GM23248 (cell line): ENCODE results near the gene EZH2. TPM values are rescaled to one million over a fixed set of nuclear protein-coding genes. Genes with fewer than 3 reads are reported as not detected.

Experiments used
- DNase-seq: peaks from one replicate; pipeline ENCODE4 v3.0.0-alpha.2; 2015
- H2AFZ ChIP-seq: fragments of 200-600 bp; sonication (generic); 2 replicates; pipeline ENCODE4 v1.6.1; 2016; ENCODE audit warnings: antibody characterized with exemption
- H3F3A ChIP-seq: fragments of 200-600 bp; sonication (generic); 2 replicates; pipeline ENCODE4 v1.6.1; 2016; ENCODE audit warnings: mild to moderate bottlenecking, antibody characterized with exemption, mixed run types; ENCODE audit not compliant: insufficient read depth
- H3K27ac ChIP-seq: fragments of 200-600 bp; sonication (generic); 2 replicates; pipeline ENCODE4 v1.5.1; 2016; ENCODE audit warnings: mild to moderate bottlenecking
- H3K27me3 ChIP-seq: fragments of 200-600 bp; sonication (generic); replicated peaks from 2 replicates; pipeline ENCODE4 v1.6.1; 2016; ENCODE audit warnings: mild to moderate bottlenecking; ENCODE audit not compliant: insufficient read depth
- H3K36me3 ChIP-seq: fragments of 200-600 bp; sonication (generic); 2 replicates; pipeline ENCODE4 v1.6.1; 2016; ENCODE audit warnings: low read depth, mild to moderate bottlenecking
- H3K4me1 ChIP-seq: fragments of 200-600 bp; sonication (generic); 2 replicates; pipeline ENCODE4 v1.6.1; 2016; ENCODE audit warnings: mild to moderate bottlenecking; ENCODE audit not compliant: insufficient read depth
- H3K4me2 ChIP-seq: fragments of 200-600 bp; sonication (generic); one replicate; pipeline ENCODE4 v1.6.1; 2016; ENCODE audit warnings: mild to moderate bottlenecking; ENCODE audit not compliant: unreplicated experiment
- H3K4me3 ChIP-seq: fragments of 200-600 bp; sonication (generic); 2 replicates; pipeline ENCODE4 v1.5.1; 2016; ENCODE audit warnings: mild to moderate bottlenecking
- H3K79me2 ChIP-seq: fragments of 200-600 bp; sonication (generic); 2 replicates; pipeline ENCODE4 v1.6.1; 2016; ENCODE audit warnings: mild to moderate bottlenecking; ENCODE audit not compliant: insufficient read depth
- H3K9ac ChIP-seq: fragments of 200-600 bp; sonication (generic); 2 replicates; pipeline ENCODE4 v1.6.1; 2016; ENCODE audit warnings: mild to moderate bottlenecking
- H3K9me2 ChIP-seq: fragments of 200-600 bp; sonication (generic); 2 replicates; pipeline ENCODE4 v1.6.1; 2016; ENCODE audit warnings: mixed run types, mild to moderate bottlenecking, moderate library complexity; ENCODE audit not compliant: insufficient read depth
- H3K9me3 ChIP-seq: fragments of 200-600 bp; sonication (generic); one replicate; pipeline ENCODE4 v1.6.1; 2017; ENCODE audit warnings: low read depth
- H4K20me1 ChIP-seq: fragments of 200-600 bp; sonication (generic); 2 replicates; pipeline ENCODE4 v1.6.0; 2016; ENCODE audit not compliant: insufficient read depth
- EZH2 ChIP-seq: fragments of 200-600 bp; sonication (generic); IDR thresholded peaks from 2 replicates; pipeline ENCODE4 v1.6.1; 2018; ENCODE audit warnings: antibody characterized with exemption, mild to moderate bottlenecking; ENCODE audit not compliant: insufficient read depth, poor library complexity, severe bottlenecking
- EZH2phosphoT487 ChIP-seq: fragments of 200-600 bp; sonication (generic); IDR thresholded peaks from 2 replicates; pipeline ENCODE4 v1.6.1; 2018; ENCODE audit warnings: antibody characterized with exemption, moderate library complexity, mild to moderate bottlenecking, low read depth; ENCODE audit not compliant: insufficient read depth
- WGBS, 2 experiments: methylation state at CpG; one replicate each; pipeline ENCODE4 v1.1.6; 2015 to 2017; ENCODE audit warnings: low lambda C conversion rate in 2 of 2, low coverage in 1 of 2; ENCODE audit errors: missing lambda C conversion rate in 2 of 2; 5-methylcytosine and 5-hydroxymethylcytosine counted together
- in situ Hi-C: fragments of 300-500 bp; cut with MboI; formaldehyde crosslinking; loops from 2 replicates; pipeline ENCODE4 v1.15.0; 2020
- polyA plus RNA-seq: library from polyadenylated mRNA; unstranded; fragments of >200 nt; fragmentation: Nextera tagmentation; extraction: Ambion mirVana; gene quantifications from 2 replicates; pipeline ENCODE4 v1.2.1, GENCODE V29; 2016
- total RNA-seq: library from RNA; depleted of rRNA; stranded (reverse); fragments of >200 nt; shearing (Covaris generic); gene quantifications from 2 replicates; pipeline ENCODE4 v1.2.3, GENCODE V29; 2014

EZH2 gene
- total and polyA plus RNA-seq, 2 experiments from 2014 or later, result 7.6 to 9.6 TPM

GRCh38 chr7:148927123-148928045 is 43.3 kb upstream of the EZH2 start:
- TF ChIP-seq EZH2phosphoT487, result no peak
- WGBS, 2 experiments, result 9 to 11% methylated on average over 10 of the region's 10 CpGs
- no peaks in the 10 kb centered on the region for H3K79me2 ChIP-seq
- no peaks in the 10 kb centered on the region for H3K36me3 ChIP-seq
- no peak overlapping the region for H3K27ac ChIP-seq
- no peak for DNase-seq
- H3K9me2 ChIP-seq, result no peaks in the 10 kb centered on the region
- H3K4me3 ChIP-seq, result no peak overlapping the region
- H4K20me1 ChIP-seq, result no peaks in the 10 kb centered on the region
- H3K27me3 ChIP-seq, result no peaks in the 10 kb centered on the region
- no peaks in the 10 kb centered on the region for H3K4me1 ChIP-seq
- in situ Hi-C loops, result no loop called here
- no peak overlapping the region for H3K9ac ChIP-seq
- H2AFZ ChIP-seq, result no peak overlapping the region
- no peaks in the 10 kb centered on the region for H3F3A ChIP-seq
- no peak overlapping the region for H3K4me2 ChIP-seq
- H3K9me3 ChIP-seq, result no peaks in the 10 kb centered on the region

DNA sequence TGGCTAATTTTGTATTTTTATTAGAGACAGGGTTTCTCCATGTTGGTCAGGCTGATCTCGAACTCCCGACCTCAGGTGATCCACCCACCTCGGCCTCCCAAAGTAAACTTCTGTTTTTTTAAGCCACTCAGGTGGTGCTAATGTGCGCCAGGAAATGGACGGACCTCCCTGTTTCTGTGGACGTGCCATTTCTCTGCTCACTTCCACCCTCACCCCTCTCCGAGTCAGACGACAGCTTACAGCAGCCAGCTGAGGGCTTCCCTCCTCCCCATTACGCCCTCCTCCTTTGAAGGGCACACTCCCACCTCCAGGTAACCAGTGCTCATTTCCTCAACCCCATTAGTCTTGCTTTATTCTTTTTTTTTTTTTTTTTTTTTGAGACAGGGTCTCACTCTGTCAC is 41.7 kb upstream of the EZH2 start:
- in situ Hi-C loops, result no loop called here
- TF ChIP-seq EZH2, result no peak
- TF ChIP-seq EZH2phosphoT487, result no peak
- H3K9me3 ChIP-seq, result no peaks in the 10 kb centered on the region
- H3K4me2 ChIP-seq, result no peak overlapping the region
- H3F3A ChIP-seq, result no peaks in the 10 kb centered on the region
- no peak overlapping the region for H2AFZ ChIP-seq
- H3K4me3 ChIP-seq, result no peak overlapping the region
- 76 to 83% methylated on average over 9 of the region's 9 CpGs for WGBS, 2 experiments
- H3K9ac ChIP-seq, result no peak overlapping the region
- no peaks in the 10 kb centered on the region for H3K9me2 ChIP-seq
- H3K4me1 ChIP-seq, result no peaks in the 10 kb centered on the region
- no peak for DNase-seq
- H3K27ac ChIP-seq, result no peak overlapping the region
- no peaks in the 10 kb centered on the region for H3K79me2 ChIP-seq
- H3K36me3 ChIP-seq, result no peaks in the 10 kb centered on the region
- H3K27me3 ChIP-seq, result no peaks in the 10 kb centered on the region
- no peaks in the 10 kb centered on the region for H4K20me1 ChIP-seq

GRCh38 chr7:148924011-148924410 is 39.9 kb upstream of the EZH2 start:
- H3K27me3 ChIP-seq, result no peaks in the 10 kb centered on the region
- TF ChIP-seq EZH2, result no peak
- no peak for TF ChIP-seq EZH2phosphoT487
- WGBS, 2 experiments, result 72 to 76% methylated on average over 5 of the region's 5 CpGs
- H3K4me3 ChIP-seq, result no peak overlapping the region
- no peak for DNase-seq
- in situ Hi-C loops, result no loop called here
- no peaks in the 10 kb centered on the region for H3F3A ChIP-seq
- H3K4me2 ChIP-seq, result no peak overlapping the region
- no peaks in the 10 kb centered on the region for H3K9me3 ChIP-seq
- no peaks in the 10 kb centered on the region for H3K79me2 ChIP-seq
- no peak overlapping the region for H3K27ac ChIP-seq
- H2AFZ ChIP-seq, result no peak overlapping the region
- no peaks in the 10 kb centered on the region for H4K20me1 ChIP-seq
- H3K9ac ChIP-seq, result no peak overlapping the region
- no peaks in the 10 kb centered on the region for H3K4me1 ChIP-seq
- H3K9me2 ChIP-seq, result no peaks in the 10 kb centered on the region
- no peaks in the 10 kb centered on the region for H3K36me3 ChIP-seq

- Histone ChIP-seq H3F3A (no peaks in the 10 kb centered on the region), H3K27me3 (no peaks in the 10 kb centered on the region), H3K4me3 (no peak overlapping the region), H4K20me1 (no peaks in the 10 kb centered on the region), H2AFZ (no peak overlapping the region), H3K27ac (no peak overlapping the region), H3K9me3 (no peaks in the 10 kb centered on the region), H3K4me1 (no peaks in the 10 kb centered on the region), H3K4me2 (no peak overlapping the region), H3K36me3 (no peaks in the 10 kb centered on the region), H3K9me2 (no peaks in the 10 kb centered on the region), H3K79me2 (no peaks in the 10 kb centered on the region), H3K9ac (no peak overlapping the region)
- 56 to 61% methylated on average over 6 of the region's 6 CpGs for WGBS, 2 experiments
- no peak for TF ChIP-seq EZH2
- no peak for TF ChIP-seq EZH2phosphoT487
- DNase-seq, result no peak
- in situ Hi-C loops, result no loop called here
These were observed 37.7 kb upstream of the EZH2 start for GRCh38 chr7:148921806-148922205.
